ENCODE measurements around the gene MAPK8IP3.
"Not testable (repeated sequence)": the region's sequence is repeated elsewhere in the genome, so short reads cannot be mapped to it uniquely, and the experiment has no call there.

- TF ChIP-seq POLR2A, CTCF (IDR thresholded peaks at IDR 0.05): not testable (repeated sequence)
Measured at GRCh38 chr16:1719559-1720229, 13.7 kb downstream of the MAPK8IP3 start.

All from suprapubic skin (tissue), 3 donors.